Measurements from ENCODE around the gene C7orf33.
"Not testable (repeated sequence)": the region's sequence is repeated elsewhere in the genome, so short reads cannot be mapped to it uniquely, and the experiment has no call there.

C7orf33 gene

DNA sequence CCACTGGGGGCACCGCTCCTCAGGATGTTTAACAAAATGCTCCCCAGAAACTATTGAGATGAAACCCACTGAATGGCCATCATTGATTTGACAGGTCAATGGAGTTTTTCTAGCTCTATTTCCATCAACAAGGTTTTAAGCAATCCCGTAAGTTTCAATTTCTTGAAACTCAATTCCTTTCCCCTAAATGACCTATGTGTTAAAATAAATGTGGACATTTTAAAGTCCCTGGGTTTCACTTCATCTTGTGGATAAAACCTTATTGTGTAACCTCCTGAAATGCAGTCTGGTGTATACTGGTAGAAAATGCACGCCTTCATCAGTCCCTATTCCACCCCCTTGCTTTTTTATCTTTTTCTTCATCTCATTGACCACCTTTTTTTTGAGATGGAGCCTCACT, 8.9 kb upstream of the C7orf33 start:
- no peak for DNase-seq

DNA sequence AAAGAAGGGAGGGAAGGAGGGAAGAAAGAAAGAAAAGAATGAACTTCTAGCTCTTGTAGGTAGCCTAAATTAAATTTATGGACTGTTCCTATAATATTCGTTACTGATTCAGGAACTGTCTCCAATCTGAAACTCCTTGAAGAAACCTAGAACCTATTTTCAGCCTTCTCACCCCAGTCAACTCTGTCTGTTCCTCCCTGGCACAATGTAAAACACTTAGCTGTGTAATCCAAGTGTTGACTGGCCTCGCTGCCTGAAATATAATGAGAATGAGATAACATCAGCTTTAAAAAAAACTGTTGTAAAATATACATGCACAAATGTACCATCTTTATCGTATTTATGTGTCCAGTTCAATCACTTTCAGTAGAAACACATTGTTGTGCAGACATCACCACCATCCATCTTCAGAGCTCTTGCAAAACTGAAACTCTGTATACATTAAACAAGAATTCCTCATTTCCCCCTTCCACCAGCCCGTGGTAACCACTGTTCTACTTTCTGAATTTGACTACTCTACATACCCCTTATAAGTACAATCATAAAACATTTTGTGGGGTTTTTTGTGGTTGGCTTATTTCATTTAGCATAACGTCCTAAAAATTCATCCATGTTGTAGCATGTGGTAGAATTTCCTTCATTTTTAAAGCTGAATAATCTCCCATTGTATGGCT, 6.3 kb upstream of the C7orf33 start:
- DNase-seq: no peak

DNA sequence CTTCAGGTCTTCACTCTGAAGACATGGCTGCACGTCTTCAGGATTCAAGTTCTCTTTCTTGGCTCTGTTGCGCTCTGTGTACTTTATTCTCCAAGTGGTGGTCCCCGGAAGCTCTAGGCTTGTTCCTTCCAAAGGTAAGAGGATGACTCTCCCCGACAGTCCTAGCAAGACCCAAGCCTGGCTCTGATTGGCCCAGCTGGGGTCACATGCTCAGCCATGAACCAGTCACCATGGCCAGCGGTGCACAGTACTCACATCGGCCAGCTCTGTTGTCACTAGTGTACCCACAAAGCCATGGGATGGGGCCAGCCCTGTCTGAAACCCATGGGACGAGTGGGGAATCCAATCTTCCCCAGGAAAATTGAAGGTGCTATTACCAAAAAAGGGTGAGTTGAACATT, 5.2 kb upstream of the C7orf33 start:
- no peak for DNase-seq

DNA sequence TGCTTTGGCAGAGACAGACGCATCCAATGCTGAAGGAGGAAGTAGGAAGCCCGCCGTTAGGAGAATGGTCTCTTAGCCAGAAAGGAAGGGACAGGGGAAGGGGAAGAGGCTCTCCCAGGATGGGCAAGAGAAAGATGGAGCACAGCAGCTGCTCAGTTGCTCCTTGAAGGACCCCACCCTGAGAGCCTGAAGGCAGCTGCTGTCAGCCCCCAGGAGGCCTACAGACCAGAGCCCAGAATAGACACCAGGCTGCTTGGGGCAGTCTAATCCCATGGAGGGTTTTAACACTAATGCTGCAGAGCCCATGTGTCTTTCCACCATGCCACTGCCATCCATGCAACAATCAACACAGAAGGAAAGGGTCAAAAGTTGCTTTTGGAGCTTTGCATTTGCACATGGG, 3.5 kb upstream of the C7orf33 start:
- no peak for DNase-seq

DNA sequence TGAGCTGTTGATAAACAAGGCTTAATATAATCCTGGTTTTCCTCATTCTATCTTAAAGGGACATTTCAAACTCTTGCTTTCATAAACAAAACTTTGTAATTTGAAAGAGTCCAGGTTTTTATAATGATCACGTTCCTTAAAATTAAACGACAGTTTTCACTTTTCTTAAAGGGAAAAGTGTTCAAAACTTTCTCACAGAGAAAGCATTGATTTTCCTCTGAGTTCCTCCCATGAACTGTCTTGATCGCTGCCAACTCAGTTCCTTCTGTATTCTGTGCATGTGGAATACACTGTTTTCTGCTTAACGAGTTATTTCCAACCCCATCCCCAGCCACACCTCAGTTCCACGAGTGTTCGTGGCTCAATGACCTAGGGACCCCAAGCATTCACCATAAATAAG, 2.4 kb upstream of the C7orf33 start:
- no peak for DNase-seq

DNA sequence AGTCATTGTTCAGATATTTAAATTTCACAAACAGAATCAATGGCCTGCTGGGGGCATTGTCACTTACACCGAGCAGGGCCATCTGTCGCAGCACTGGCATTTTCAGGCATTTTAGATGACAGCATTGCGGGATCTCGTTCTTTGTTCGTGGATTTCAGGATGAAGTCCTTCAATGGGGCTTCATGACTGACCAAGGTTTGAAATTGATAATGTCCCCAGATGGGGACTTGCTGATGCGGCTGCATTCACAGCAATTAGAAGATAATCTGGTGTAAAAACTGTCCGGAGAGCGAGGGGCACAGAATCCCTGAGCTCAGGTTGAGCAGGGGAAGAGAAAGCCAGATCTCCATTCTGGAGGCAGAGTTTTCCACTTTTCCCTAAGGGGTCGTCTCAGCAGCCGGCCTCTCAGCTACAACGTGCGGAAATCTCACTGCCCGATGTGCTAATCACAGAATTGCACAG, 1.9 kb upstream of the C7orf33 start:
- no peak for DNase-seq

DNA sequence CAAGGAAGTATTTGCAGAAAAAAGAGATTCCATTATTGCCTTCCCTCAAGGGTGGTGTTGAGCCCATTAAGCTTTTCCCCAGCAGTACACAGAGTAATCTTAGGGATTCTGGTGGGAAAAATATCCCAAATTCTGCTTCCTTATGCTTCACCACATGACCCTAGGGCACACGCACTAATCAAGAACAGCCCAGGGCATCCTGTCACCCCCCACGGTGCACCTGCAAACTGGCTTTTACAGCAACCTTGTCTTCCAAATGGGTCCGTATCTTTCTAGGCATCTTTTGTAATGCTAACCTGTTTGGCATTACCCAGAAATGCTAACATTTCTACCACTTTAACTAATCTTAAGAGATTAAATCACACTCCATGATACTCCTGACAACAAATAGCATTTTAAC, 926 bp upstream of the C7orf33 start:
- DNase-seq: no peak

DNA sequence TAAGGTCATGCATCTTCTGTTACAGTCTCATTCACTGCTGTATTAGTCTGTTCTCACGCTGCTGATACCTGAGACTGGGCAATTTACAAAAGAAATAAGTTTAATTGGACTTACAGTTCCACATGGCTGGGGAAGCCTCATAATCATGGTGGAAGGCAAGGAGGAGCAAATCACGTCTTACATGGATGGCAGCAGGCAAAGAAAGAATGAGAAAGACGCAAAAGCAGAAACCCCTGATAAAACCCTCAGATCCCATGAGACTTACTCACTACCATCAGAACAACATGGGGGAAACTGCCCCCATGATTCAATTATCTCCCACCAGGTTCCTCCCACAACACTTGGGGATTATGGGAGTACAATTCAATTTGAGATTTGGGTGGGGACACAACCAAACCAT, 5.8 kb downstream of the C7orf33 start:
- DNase-seq: not testable (repeated sequence)

DNA sequence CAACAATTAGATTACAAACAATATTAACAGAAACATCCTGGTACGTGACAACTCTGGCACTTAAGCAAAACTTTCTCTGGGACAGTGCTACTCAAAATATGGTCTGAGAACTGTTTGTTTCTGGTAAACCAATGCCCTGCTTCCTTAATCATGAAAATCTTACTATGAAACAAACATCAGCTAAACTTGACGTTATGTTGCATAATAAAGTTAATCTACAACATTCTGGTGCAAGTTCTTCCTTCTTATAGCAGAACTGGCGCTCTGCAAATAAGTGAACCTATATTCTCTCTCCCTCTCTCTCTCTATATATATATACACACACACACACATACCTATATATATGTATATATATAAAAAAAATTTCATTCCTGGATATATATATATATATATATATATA, 7.8 kb downstream of the C7orf33 start:
- no peak for DNase-seq

DNA sequence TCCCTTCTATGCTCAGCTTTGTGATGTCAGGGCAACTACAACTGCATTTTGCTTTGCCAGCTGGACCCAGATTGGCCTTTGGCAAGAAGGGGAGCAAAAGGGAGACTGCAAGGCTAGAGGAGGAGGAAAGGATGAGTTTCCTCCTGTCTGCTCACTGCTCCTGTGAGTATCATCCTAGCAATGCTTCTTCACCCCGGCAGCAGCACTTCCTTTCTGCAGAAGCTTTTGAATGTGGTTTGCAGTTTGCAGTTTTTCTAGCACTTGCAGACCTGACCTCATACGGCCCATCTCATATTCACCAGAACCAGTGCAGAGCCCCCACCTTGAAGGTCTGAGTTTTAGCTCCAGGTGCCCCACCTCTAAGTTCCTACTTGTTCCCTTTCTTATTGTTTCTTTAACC, 14.8 kb downstream of the C7orf33 start:
- DNase-seq: no peak

DNA sequence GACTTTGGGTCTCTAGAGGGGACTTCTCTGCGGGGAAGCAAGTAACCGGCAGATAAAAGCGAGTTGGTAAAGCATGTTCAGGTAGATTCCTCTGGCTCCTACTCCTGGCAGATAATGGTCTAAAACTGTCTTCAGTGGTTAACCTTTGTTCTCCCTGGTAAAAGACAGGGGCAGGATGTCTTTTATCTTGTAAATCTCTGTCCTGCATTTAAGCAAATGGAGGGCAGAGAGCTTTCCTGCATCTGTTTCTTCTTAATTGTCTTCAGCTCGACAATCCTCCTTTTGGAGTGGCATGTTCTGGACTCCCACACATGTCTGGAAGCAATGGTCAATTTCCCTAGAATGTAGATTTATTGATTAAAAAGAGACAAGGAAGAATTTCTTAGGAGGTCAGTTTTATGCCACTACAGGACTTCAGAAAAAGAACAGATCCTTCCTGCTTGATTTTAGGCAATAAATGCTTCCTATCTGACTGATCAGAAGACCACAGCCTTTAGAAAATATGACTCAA, 16.6 kb downstream of the C7orf33 start:
- DNase-seq: no peak

DNA sequence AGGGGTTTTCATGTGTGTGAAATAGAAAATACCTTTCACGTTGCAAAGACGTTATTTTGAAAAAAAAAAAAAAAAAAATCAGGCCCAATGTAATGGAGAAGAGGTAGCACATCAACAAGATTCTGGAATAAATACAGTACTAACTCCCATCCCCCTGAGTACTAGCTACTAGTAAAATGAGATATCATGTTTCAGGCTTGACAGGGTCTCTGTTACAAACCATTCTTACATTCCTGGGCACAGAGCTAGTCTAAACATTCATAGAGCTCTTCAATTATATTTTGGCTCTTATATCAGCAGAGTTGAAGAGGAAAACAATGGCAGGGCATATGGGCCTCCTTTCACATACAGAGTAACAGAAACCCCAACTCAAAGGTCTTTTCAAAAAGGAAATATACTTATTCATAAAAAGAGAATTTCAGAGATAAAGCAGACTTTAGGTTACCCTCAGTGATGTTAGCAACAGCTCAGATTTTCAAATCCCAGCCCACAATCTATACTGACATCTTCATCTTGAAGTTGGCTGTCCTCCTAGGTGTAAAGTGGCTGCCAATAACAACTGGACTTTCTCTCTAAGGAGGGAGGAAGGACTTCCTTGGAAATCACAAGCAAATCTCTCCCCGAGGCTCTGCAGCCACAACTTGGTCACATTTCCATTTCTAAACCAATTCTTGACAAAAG, 18.6 kb downstream of the C7orf33 start:
- no peak for DNase-seq

DNA sequence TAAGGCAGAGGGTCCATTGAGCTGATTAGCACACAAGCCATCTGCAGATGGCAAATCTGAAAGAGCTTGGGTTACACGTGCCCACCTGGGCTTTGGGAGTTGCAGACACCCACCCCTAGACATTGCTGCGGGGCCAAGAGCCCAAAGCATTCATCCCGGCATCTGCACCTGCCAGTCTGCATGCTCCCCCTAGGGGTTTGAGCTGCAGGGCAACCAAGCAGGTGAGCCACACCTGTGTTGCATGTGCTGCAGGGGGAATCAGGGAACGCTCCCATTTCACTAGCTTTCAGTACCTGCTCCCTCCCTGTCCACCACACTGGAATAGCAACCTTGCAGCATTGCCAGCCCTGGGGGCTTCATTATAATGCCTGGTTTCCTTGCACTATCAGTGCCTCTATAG, 21.1 kb downstream of the C7orf33 start:
- no peak for DNase-seq

DNA sequence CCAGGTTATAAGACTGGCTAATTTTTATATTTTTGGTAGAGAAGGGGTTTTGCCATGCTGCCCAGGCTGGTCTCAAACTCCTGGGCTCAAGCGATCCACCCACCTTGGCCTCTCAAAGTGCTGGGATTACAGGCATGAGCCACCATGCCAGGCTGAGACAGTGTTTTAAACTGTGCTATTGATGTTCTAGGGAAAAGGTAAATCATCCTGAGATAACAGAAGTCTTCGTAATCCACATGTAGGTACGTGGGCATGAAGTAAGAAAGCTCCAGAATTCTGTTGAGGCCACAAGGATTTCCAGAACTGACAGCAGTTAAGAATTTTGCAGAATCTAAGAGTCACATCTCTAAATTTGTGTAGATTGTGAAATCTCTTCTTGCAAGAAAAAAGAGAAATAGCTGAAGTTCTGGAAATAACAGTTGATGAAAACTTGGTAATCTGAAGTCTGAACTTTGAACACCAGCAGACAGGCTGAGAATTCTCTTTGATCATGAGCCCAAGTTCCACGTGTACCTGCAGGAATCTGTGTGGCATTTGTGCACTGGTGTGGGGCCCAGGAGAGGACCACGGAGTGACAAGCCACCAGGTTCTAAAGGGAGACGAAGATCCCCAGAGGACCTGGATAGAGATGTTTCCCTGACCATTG, 24.6 kb downstream of the C7orf33 start:
- DNase-seq: no peak

DNA sequence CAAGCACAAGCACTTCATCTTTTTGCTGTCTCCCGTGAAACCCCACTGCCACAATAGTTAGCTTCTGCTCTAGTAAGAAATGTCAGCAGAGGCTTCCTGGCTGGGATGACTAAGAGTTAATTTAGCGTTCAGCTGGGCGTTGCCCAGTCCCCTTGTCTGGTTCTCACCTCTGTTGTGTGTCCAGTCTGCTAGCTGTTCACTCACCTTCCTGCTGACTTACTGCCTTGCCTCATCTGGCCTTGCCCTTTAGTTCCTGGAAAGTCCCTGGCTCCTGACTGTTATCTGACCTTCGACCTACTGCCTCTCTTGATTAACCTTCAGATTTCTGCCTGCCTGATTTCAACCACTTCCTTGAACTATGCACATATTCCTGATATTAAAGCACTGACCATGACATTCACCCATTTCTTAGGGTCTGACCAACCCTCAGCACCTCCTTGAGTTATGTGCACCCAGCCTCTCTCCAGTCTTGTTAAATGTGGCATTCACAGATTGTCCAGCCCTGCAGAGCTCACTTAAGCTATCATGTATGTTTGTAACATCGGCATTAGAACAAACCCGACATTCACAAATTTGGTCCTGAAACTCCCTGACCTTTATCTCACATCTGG, 30.3 kb downstream of the C7orf33 start:
- DNase-seq: no peak

DNA sequence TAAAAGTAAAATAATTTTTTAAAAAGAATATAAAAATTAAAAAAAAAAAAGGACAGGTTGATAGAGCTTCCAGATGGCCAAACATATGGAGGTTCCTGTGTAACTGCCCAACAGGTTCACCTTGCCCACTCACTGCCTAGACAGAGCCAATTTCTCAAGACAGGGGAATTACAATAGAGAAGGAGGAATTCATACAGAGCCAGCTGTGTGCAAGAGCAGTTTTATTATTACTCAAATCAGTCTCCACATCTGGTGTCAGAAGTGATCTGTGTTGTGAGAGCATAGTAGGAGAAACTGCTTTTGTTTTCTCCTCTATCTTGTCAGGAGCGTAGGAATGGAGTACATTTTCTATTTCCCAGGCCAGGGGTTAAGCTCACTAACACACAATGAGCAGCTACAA, 31.0 kb downstream of the C7orf33 start:
- no peak for DNase-seq

DNA sequence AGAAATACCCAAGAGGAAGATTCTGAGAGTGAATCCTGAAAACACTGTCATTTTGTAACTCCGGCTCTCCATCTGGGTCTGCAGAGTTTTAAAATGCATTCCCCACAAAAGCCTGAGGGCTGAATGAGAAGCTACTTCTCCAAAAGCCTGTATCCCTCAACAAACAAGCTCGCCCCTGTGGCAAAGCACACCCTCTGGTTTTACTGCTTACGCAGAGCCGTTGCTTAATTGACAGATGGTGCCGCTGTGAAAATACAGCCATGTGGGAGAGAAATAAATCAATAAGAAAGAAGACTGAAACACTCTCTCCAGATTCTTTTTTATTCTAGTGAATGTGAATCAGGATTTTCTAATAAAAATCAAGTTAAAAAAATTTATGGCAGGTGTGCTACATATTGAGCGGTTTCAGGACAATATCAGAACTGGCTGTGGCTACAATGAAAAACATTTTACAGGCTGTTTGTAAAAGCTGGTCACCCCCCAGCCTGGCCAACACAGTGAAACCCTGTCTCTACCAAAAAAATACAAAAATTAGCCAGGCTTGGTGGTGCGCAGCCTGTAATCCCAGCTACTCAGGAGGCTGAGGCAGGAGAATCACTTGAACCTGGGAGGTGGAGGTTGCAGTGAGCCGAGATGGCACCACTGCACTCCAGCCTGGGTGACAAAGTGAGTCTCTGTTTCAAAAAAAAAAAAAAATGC, 32.5 kb downstream of the C7orf33 start:
- no peak for DNase-seq

DNA sequence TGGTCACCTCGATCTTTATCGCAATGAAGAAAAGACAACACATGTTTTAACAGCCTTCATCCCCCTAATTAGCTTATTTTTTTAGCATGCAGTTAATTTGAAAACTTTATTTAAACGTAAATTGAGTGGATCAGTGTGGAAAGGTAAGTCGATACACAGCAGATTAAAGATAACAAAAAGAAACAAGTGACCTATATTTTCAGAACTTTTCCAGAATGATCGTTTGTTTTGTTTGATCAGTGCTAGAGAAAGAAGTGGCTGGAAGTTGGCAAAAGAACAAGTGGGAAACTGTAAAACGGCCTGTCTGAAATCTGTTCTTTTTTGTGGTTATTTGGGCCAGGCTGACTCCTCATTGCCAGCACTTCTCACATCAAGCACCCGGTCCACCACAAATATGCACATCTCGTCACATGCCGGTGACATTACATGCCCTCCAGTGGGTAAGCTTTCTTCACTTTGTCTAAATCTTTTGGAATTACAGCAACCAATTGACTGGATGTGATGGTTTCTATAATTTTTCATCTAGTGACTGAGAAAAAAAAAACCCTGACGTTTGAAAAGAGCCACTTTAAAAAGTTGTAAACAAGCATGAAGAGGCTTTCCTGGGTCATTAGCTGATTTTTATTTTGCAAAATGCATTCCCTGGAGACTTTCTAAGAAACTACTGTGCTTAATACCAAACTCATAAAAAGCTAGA, 33.2 kb downstream of the C7orf33 start:
- no peak for DNase-seq

DNA sequence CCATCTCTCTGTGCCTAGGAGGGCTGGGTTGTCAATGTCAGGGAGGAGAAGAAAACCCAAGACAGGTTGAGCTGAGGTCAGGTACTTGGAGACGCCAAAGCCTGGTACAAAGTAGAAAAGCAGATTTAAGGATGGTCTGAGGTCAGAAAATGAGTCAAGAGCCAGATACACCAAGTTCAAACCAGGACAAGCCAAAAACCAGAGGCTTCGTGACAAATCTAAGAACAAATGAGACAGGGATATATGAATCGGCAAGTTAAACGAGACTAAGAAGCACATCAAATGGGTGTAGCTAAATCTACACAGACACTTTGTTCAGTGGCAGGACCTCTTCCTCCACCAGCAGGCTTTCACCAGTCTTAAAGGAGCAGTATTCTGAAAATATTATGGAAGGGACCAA, 34.2 kb downstream of the C7orf33 start:
- DNase-seq: no peak

DNA sequence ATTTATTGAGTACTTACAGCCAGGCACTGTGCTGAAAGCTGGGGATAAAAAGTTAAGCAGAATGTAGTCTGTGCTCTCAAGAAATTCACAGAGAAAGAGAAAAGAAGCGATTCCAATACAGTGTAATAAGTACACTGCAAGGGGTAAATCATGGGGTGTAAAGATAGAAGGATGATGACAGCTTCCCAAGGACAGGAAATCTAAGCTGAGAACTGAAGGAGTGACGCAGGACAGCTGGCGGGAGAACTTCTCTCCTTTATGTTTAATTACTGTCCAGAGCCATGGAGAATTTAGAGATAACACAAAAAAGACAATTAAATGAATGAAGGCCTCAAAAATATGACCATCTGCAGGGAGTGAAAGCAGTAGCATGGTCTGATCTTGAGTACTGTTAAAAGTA, 34.8 kb downstream of the C7orf33 start:
- DNase-seq: no peak

DNA sequence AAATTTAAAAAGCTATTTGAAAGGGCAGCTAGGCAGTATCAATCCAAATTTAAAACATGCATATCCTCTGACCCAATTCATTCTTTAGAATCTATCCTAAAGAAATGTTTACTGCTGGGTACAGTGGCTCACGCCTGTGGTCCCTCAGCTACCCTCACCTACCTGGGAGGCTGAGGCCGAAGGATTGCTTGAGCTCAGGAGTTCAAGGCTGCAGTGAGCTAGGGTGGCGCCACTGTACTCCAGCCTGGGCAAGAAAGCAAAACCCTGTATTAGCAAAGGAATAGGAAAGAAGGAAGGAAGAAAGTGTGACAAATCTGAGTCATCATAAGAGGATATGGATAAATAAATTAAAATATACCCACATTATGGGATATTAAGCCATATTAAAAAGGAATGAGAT, 36.3 kb downstream of the C7orf33 start:
- DNase-seq: no peak

DNA sequence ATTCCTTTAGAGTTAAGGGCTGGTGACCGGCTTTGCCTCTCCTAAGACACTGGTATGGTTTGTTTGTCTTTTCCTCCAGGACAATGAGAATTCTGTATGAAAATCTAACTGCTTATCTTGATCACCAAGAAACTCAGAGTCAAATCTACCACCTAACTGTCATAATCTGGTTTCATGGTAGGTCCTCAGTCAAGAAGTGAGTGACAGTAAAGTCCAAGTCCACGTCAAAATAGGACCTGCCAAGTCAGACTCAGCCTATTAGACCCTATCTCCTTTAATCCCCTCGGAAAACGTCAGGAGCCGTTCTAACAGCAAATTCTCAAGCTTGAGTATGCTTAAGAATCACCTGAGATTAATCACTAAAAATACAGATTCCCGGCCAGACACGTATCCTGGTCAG, 37.4 kb downstream of the C7orf33 start:
- no peak for DNase-seq

DNA sequence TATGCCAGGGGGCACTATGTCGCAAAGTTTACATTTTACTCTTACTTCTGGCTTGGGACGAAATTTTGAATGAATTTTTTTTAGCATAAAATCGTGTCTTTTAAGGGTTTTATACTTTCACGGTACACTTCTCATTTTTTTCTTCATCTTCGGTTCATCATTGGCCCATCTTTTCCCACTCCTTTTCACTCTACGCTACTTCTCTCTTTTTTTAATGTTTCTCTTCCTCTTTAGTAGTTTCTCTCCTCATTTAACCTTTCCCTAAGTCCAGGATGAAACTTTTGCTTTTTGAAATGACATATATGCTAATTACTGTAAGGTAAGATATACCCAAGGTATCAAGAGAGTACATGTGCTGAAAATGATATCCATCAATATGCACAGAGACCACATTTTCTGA, 39.5 kb downstream of the C7orf33 start:
- DNase-seq: no peak
